ENCODE results near the gene TAF9.

The TAF9 gene

DNA sequence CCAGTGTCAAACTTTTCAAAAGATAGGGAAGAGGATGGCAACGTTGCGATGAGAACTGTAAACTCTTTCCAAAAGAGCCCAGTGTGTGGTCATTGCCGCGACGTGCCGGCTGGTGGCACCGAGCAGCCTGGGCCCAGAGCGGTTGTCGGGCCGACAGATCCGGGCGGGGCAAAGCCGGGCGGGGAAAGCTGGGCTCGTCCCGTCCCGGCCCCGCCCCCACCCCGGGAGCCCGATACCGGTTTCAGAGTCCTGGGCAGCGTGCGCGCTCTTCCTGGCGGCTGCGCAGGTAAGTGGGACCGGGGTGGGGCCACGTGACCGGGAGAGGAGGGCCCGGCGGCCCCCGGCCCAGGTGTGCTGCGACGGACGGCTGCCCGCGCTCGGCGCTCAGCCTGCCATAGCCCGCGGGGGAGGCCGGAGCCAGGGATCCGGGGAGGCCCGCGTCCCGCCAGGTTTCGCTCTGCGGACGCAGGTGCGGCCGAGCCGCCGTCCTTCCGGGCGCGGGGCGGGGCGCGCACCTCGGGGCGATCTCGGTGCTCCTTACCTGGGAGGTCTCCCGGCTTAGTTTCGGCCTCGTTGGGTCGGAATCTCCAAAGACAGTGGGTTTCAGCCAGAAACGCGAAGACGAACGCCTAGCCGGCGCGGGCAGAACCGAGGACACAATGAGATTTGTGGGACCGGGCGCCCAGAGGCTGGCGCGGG is 45.7 kb upstream of the TAF9 start, which contains the start of gene MARVELD2 (continued):
- TF ChIP-seq, protein P1, sequence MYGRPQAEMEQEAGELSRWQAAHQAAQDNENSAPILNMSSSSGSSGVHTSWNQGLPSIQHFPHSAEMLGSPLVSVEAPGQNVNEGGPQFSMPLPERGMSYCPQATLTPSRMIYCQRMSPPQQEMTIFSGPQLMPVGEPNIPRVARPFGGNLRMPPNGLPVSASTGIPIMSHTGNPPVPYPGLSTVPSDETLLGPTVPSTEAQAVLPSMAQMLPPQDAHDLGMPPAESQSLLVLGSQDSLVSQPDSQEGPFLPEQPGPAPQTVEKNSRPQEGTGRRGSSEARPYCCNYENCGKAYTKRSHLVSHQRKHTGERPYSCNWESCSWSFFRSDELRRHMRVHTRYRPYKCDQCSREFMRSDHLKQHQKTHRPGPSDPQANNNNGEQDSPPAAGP (tag by site-specific recombination; IDR thresholded peaks at IDR 0.05): 0 out of 2 replicates have a peak, but pooled peaks have one; percentile 61
- TF ChIP-seq, protein P2, sequence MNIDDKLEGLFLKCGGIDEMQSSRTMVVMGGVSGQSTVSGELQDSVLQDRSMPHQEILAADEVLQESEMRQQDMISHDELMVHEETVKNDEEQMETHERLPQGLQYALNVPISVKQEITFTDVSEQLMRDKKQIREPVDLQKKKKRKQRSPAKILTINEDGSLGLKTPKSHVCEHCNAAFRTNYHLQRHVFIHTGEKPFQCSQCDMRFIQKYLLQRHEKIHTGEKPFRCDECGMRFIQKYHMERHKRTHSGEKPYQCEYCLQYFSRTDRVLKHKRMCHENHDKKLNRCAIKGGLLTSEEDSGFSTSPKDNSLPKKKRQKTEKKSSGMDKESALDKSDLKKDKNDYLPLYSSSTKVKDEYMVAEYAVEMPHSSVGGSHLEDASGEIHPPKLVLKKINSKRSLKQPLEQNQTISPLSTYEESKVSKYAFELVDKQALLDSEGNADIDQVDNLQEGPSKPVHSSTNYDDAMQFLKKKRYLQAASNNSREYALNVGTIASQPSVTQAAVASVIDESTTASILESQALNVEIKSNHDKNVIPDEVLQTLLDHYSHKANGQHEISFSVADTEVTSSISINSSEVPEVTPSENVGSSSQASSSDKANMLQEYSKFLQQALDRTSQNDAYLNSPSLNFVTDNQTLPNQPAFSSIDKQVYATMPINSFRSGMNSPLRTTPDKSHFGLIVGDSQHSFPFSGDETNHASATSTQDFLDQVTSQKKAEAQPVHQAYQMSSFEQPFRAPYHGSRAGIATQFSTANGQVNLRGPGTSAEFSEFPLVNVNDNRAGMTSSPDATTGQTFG (tag by site-specific recombination; IDR thresholded peaks at IDR 0.05; ENCODE audit: borderline replicate concordance): no peak
- TF ChIP-seq ZNF423 (tag by site-specific recombination; IDR thresholded peaks at IDR 0.05): 0 out of 2 replicates have a peak, but pooled peaks have one; percentile 10
- TF ChIP-seq ZNF19 (tag by site-specific recombination; IDR thresholded peaks at IDR 0.05; ENCODE audit: low read depth): no peak
- TF ChIP-seq ZNF571 (tag by site-specific recombination; IDR thresholded peaks at IDR 0.05): no peak
- TF ChIP-seq ZNF146 (tag by site-specific recombination; IDR thresholded peaks at IDR 0.05): no peak
- no peak for TF ChIP-seq MZF1 (tag by site-specific recombination; IDR thresholded peaks at IDR 0.05; ENCODE audit: borderline replicate concordance)
- no peak for TF ChIP-seq OVOL3 (tag by site-specific recombination; IDR thresholded peaks at IDR 0.05)
- no peak for TF ChIP-seq ZNF221 (tag by site-specific recombination; IDR thresholded peaks at IDR 0.05; ENCODE audit: borderline replicate concordance)
- no peak for TF ChIP-seq HOXA7 (CRISPR knock-in tag; IDR thresholded peaks at IDR 0.05; ENCODE audit: borderline replicate concordance)
- TF ChIP-seq ZNF335 (tag by site-specific recombination; conservative IDR thresholded peaks at IDR 0.05): peak; percentile 93
- TF ChIP-seq ZNF555 (tag by site-specific recombination; conservative IDR thresholded peaks at IDR 0.05): no peak
- TF ChIP-seq TCF7L2 (IDR thresholded peaks at IDR 0.05; ENCODE audit: borderline replicate concordance, low read depth, low read length): no peak
- TF ChIP-seq WT1 (tag by site-specific recombination; IDR thresholded peaks at IDR 0.05): no peak
- TF ChIP-seq SP7 (tag by site-specific recombination; IDR thresholded peaks at IDR 0.05): peak; percentile 10; the same call in 1 of the 2 replicates
- TF ChIP-seq, protein P3, sequence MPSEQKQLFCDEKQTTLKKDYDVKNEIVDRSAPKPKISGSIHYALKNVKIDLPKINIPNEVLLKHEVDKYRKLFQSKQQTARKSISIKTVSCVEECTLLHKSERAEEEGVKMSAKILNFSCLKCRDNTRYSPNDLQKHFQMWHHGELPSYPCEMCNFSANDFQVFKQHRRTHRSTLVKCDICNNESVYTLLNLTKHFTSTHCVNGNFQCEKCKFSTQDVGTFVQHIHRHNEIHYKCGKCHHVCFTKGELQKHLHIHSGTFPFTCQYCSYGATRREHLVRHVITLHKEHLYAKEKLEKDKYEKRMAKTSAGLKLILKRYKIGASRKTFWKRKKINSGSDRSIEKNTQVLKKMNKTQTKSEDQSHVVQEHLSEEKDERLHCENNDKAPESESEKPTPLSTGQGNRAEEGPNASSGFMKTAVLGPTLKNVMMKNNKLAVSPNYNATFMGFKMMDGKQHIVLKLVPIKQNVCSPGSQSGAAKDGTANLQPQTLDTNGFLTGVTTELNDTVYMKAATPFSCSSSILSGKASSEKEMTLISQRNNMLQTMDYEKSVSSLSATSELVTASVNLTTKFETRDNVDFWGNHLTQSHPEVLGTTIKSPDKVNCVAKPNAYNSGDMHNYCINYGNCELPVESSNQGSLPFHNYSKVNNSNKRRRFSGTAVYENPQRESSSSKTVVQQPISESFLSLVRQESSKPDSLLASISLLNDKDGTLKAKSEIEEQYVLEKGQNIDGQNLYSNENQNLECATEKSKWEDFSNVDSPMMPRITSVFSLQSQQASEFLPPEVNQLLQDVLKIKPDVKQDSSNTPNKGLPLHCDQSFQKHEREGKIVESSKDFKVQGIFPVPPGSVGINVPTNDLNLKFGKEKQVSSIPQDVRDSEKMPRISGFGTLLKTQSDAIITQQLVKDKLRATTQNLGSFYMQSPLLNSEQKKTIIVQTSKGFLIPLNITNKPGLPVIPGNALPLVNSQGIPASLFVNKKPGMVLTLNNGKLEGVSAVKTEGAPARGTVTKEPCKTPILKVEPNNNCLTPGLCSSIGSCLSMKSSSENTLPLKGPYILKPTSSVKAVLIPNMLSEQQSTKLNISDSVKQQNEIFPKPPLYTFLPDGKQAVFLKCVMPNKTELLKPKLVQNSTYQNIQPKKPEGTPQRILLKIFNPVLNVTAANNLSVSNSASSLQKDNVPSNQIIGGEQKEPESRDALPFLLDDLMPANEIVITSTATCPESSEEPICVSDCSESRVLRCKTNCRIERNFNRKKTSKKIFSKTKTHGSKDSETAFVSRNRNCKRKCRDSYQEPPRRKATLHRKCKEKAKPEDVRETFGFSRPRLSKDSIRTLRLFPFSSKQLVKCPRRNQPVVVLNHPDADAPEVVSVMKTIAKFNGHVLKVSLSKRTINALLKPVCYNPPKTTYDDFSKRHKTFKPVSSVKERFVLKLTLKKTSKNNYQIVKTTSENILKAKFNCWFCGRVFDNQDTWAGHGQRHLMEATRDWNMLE (tag by site-specific recombination; conservative IDR thresholded peaks at IDR 0.05; ENCODE audit: low read depth): 0 out of 2 replicates have a peak, but pooled peaks have one; percentile 12
- TF ChIP-seq ZNF530 (tag by site-specific recombination; IDR thresholded peaks at IDR 0.05; ENCODE audit: low read depth): no peak
- TF ChIP-seq ZNF596 (tag by site-specific recombination; IDR thresholded peaks at IDR 0.05): no peak
- TF ChIP-seq ZNF785 (tag by site-specific recombination; IDR thresholded peaks at IDR 0.05): no peak
- TF ChIP-seq, protein P4, sequence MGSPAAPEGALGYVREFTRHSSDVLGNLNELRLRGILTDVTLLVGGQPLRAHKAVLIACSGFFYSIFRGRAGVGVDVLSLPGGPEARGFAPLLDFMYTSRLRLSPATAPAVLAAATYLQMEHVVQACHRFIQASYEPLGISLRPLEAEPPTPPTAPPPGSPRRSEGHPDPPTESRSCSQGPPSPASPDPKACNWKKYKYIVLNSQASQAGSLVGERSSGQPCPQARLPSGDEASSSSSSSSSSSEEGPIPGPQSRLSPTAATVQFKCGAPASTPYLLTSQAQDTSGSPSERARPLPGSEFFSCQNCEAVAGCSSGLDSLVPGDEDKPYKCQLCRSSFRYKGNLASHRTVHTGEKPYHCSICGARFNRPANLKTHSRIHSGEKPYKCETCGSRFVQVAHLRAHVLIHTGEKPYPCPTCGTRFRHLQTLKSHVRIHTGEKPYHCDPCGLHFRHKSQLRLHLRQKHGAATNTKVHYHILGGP (tag by site-specific recombination; IDR thresholded peaks at IDR 0.05): no peak
- TF ChIP-seq TRIM28 (IDR thresholded peaks at IDR 0.05; ENCODE audit: borderline replicate concordance, low read length): no peak
- no peak for TF ChIP-seq ZNF837 (tag by site-specific recombination; IDR thresholded peaks at IDR 0.05)
- TF ChIP-seq GLI4 (tag by site-specific recombination; IDR thresholded peaks at IDR 0.05): no peak
- no peak for TF ChIP-seq OSR2 (tag by site-specific recombination; IDR thresholded peaks at IDR 0.05)
- TF ChIP-seq, protein P5, sequence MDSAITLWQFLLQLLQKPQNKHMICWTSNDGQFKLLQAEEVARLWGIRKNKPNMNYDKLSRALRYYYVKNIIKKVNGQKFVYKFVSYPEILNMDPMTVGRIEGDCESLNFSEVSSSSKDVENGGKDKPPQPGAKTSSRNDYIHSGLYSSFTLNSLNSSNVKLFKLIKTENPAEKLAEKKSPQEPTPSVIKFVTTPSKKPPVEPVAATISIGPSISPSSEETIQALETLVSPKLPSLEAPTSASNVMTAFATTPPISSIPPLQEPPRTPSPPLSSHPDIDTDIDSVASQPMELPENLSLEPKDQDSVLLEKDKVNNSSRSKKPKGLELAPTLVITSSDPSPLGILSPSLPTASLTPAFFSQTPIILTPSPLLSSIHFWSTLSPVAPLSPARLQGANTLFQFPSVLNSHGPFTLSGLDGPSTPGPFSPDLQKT (IDR thresholded peaks at IDR 0.05; ENCODE audit: borderline replicate concordance, low read depth, low read length): no peak
- no peak for TF ChIP-seq ZNF677 (tag by site-specific recombination; IDR thresholded peaks at IDR 0.05)
- no peak for TF ChIP-seq ZNF747 (tag by site-specific recombination; IDR thresholded peaks at IDR 0.05)
- TF ChIP-seq ZNF274 (IDR thresholded peaks at IDR 0.05; ENCODE audit: low read length): no peak
- no peak for TF ChIP-seq ZNF274 (tag by site-specific recombination; IDR thresholded peaks at IDR 0.05; ENCODE audit: borderline replicate concordance)
- TF ChIP-seq ZNF548 (tag by site-specific recombination; IDR thresholded peaks at IDR 0.05): no peak
- TF ChIP-seq ZNF521 (tag by site-specific recombination; IDR thresholded peaks at IDR 0.05): no peak

Measured in HEK293 (cell line).